ENCODE measurements around the gene SUGCT. TPM values are rescaled to one million over a fixed set of nuclear protein-coding genes. Genes with fewer than 3 reads are reported as not detected.

SUGCT gene
- total and polyA plus RNA-seq, 8 donors, result 0.87 to 8.0 (median 2.9) TPM; not detected in 1

GRCh38 chr7:40845943-40846342, 711.1 kb downstream of the SUGCT start:
- 44 to 80% (median 59%) methylated on average over 6 of the region's 6 CpGs for WGBS, 5 donors
- TF ChIP-seq CTCF (IDR thresholded peaks at IDR 0.05) (no peak), EP300 (IDR thresholded peaks at IDR 0.05) (no peak), POLR2AphosphoS5 (IDR thresholded peaks at IDR 0.05) (no peak), POLR2A (IDR thresholded peaks at IDR 0.05) (no peak)
- H3K9me3 ChIP-seq, result no peaks in the 10 kb centered on the region
- no peak overlapping the region for H3K27ac ChIP-seq
- peaks cover 0 to 4% (median 0%) of the 10 kb centered on the region in 4 donors for H3K4me1 ChIP-seq
- H3K4me3 ChIP-seq, result no peak overlapping the region
- no peaks in the 10 kb centered on the region for H3K27me3 ChIP-seq
- no peak for DNase-seq
- intact Hi-C loops (cut with DNase I; ENCODE audit: low total_unique reads), result no loop called here
- H3K36me3 ChIP-seq, result no peaks in the 10 kb centered on the region

GRCh38 chr7:40847921-40848320, 713.1 kb downstream of the SUGCT start:
- Histone ChIP-seq H3K27me3 (no peaks in the 10 kb centered on the region), H3K27ac (no peak overlapping the region), H3K4me3 (no peak overlapping the region), H3K36me3 (no peaks in the 10 kb centered on the region), H3K9me3 (no peaks in the 10 kb centered on the region), H3K4me1 (peaks cover 0 to 4% (median 0%) of the 10 kb centered on the region in 4 donors)
- WGBS, 5 donors, result 36 to 55% (median 43%) methylated on average over 2 of the region's 2 CpGs
- TF ChIP-seq EP300 (IDR thresholded peaks at IDR 0.05), result no peak
- TF ChIP-seq POLR2A (IDR thresholded peaks at IDR 0.05), result no peak
- TF ChIP-seq POLR2AphosphoS5 (IDR thresholded peaks at IDR 0.05), result no peak
- no peak for TF ChIP-seq CTCF (IDR thresholded peaks at IDR 0.05)
- DNase-seq, result no peak
- intact Hi-C loops (cut with DNase I; ENCODE audit: low total_unique reads), result no loop called here

GRCh38 chr7:40848541-40849221, 713.9 kb downstream of the SUGCT start:
- Histone ChIP-seq H3K4me3 (no peak overlapping the region), H3K36me3 (no peaks in the 10 kb centered on the region), H3K27ac (no peak overlapping the region), H3K9me3 (no peaks in the 10 kb centered on the region), H3K27me3 (no peaks in the 10 kb centered on the region), H3K4me1 (peaks cover 0 to 4% (median 0%) of the 10 kb centered on the region in 4 donors)
- no peak for DNase-seq
- intact Hi-C loops (cut with DNase I; ENCODE audit: low total_unique reads), result no loop called here
- TF ChIP-seq CTCF (IDR thresholded peaks at IDR 0.05) (no peak), POLR2AphosphoS5 (IDR thresholded peaks at IDR 0.05) (no peak), POLR2A (IDR thresholded peaks at IDR 0.05) (no peak), EP300 (IDR thresholded peaks at IDR 0.05) (no peak)
- WGBS, 5 donors, result 80 to 91% (median 90%) methylated on average over 3 of the region's 3 CpGs

GRCh38 chr7:40850017-40850416, 715.2 kb downstream of the SUGCT start:
- 68 to 81% (median 78%) methylated on average over 3 of the region's 3 CpGs for WGBS, 5 donors
- no peak overlapping the region for H3K27ac ChIP-seq
- H3K4me3 ChIP-seq, result no peak overlapping the region
- DNase-seq, result no peak
- no peaks in the 10 kb centered on the region for H3K36me3 ChIP-seq
- H3K9me3 ChIP-seq, result no peaks in the 10 kb centered on the region
- TF ChIP-seq POLR2A (IDR thresholded peaks at IDR 0.05) (no peak), POLR2AphosphoS5 (IDR thresholded peaks at IDR 0.05) (no peak), EP300 (IDR thresholded peaks at IDR 0.05) (no peak), CTCF (IDR thresholded peaks at IDR 0.05) (no peak)
- H3K27me3 ChIP-seq, result no peaks in the 10 kb centered on the region
- intact Hi-C loops (cut with DNase I; ENCODE audit: low total_unique reads), result no loop called here
- peaks cover 0 to 4% (median 0%) of the 10 kb centered on the region in 4 donors for H3K4me1 ChIP-seq

Measured in stomach (tissue), 9 donors.